Body of pancreas (tissue), 4 donors: Measurements from ENCODE around the gene EPDR1. TPM values are rescaled to one million over a fixed set of nuclear protein-coding genes. Genes with fewer than 3 reads are reported as not detected.
A peak's percentile ranks its signal among the peaks of the same experiment; 100 is the strongest.

Experiments
- ATAC-seq: fragments of 150-250 bp; one replicate; pipeline ENCODE4 v1.9.1; 2016
- DNase-seq, 4 donors: peaks; one replicate each; pipeline ENCODE4 v3.0.0-alpha.2; 2019
- H3K27ac ChIP-seq, 4 donors: fragments of 200-600 bp; sonication (generic); 1 replicate in 3 of 4; 2 replicates in 1 of 4; pipeline versions ENCODE4 v1.5.1 to v1.6.1; 2016 to 2019; ENCODE audit warnings: mild to moderate bottlenecking in 1 of 4, mixed read lengths in 1 of 4, moderate library complexity in 1 of 4
- H3K27me3 ChIP-seq, 2 donors: fragments of 200-600 bp; sonication (generic); one replicate each; pipeline ENCODE4 v1.6.0; 2016; ENCODE audit warnings: mild to moderate bottlenecking in 1 of 2
- H3K36me3 ChIP-seq, 2 donors: fragments of 200-600 bp; sonication (generic); replicated peaks in 1 of 2; 2 replicates each; pipeline ENCODE4 v1.5.1; 2016; ENCODE audit warnings: low read depth in 2 of 2; ENCODE audit not compliant: insufficient read depth in 1 of 2
- H3K4me1 ChIP-seq: fragments of 200-600 bp; sonication (generic); one replicate; pipeline ENCODE4 v1.6.0; 2016
- H3K4me3 ChIP-seq, 2 donors: fragments of 200-600 bp; sonication (generic); 1 replicate in 1 of 2; 2 replicates in 1 of 2; pipeline ENCODE4 v1.5.1; 2016 to 2019
- H3K9me3 ChIP-seq, 3 donors: fragments of 200-600 bp; sonication (generic); 1 replicate in 2 of 3; 2 replicates in 1 of 3; pipeline ENCODE4 v1.5.1; 2016
- CTCF ChIP-seq, 7 experiments: fragments of 450-650 bp in 4 of 7; fragments of 200-600 bp in 3 of 7; sonication (generic) in 3 of 7; IDR thresholded peaks; one replicate each; pipeline ENCODE4 v1.5.1; 2016 to 2019; ENCODE audit warnings: antibody characterized with exemption in 7 of 7
- POLR2A ChIP-seq, 3 donors: fragments of 450-650 bp; IDR thresholded peaks; one replicate each; pipeline ENCODE4 v1.6.1; 2016; ENCODE audit warnings: antibody characterized with exemption in 3 of 3, mild to moderate bottlenecking in 2 of 3
- WGBS, 2 donors: methylation state at CpG; one replicate each; pipeline ENCODE4 v1.1.5; 2017; 5-methylcytosine and 5-hydroxymethylcytosine counted together
- intact Hi-C: fragments of 100-400 bp; cut with DNase I; formaldehyde crosslinking; loops from one replicate; pipeline ENCODE4 v1.15.1; 2023
- total RNA-seq, 2 donors: library from RNA; depleted of rRNA; stranded (reverse); fragments of >200 nt; gene quantifications; one replicate each; pipeline ENCODE4 v1.1.0, GENCODE V29; 2016

Gene EPDR1
- 10 to 100 TPM; 17.6 to 24.7 TPM for total RNA-seq

GRCh38 chr7:37920305-37920848 lies at the start of gene EPDR1:
TSS of gene EPDR1 (plus strand) at chr7:37920640. CDS start at chr7:37920940, 300 bp downstream.
- intact Hi-C loops = no loop called here
- H3K4me1 ChIP-seq = peaks cover 51% of the 10 kb centered on the region
- TF ChIP-seq POLR2A (IDR thresholded peaks at IDR 0.05) (peak; percentile 51 to 88 (median 87)), CTCF (IDR thresholded peaks at IDR 0.05) (peak in 6 of 7 experiments; percentile 26 to 73 (median 58))
- H3K9me3 ChIP-seq = no peaks in the 10 kb centered on the region
- DNase-seq = peak; percentile 75 to 87 (median 84)
- peak; percentile 82 for ATAC-seq
- H3K27ac ChIP-seq = peak within 1 kb of the TSS; percentile 91 to 96 (median 93)
- H3K4me3 ChIP-seq = peak within 1 kb of the TSS; percentile 74 to 93
- H3K36me3 ChIP-seq = no peaks in the 10 kb centered on the region
- peaks cover 0 to 3% of the 10 kb centered on the region in 2 donors for H3K27me3 ChIP-seq
- WGBS, 2 donors = 9 to 21% methylated on average over 9 to 22 of the region's 22 CpGs

DNA sequence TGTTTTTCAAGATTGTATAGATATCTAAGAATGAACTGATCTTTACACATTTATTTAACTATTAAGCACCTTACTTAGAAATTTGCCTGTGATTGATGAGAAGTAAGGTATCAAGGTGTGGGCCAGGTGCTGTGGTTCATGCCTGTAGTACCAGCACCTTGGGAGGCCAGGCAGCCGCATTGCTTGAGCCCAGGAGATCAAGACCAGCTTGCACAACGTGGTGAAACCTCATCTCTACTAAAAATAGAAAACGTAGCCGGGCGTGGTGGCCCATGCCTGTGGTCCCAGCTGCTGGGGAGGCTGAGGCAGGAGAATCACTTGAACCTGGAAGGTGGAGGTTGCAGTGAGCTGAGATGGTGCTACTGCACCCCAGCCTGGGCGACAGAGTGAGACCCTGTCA lies 38.4 kb upstream of the EPDR1 start:
- DNase-seq (no peak), ATAC-seq (no peak)
- intact Hi-C loops = no loop called here
- no peaks in the 10 kb centered on the region for H3K9me3 ChIP-seq
- H3K27me3 ChIP-seq = no peaks in the 10 kb centered on the region
- no peak overlapping the region for H3K27ac ChIP-seq
- no peaks in the 10 kb centered on the region for H3K36me3 ChIP-seq
- WGBS, 2 donors = 70 to 76% methylated on average over 5 to 6 of the region's 6 CpGs
- TF ChIP-seq POLR2A (IDR thresholded peaks at IDR 0.05) (no peak), CTCF (IDR thresholded peaks at IDR 0.05) (no peak)
- no peaks in the 10 kb centered on the region for H3K4me1 ChIP-seq
- no peak overlapping the region for H3K4me3 ChIP-seq

DNA sequence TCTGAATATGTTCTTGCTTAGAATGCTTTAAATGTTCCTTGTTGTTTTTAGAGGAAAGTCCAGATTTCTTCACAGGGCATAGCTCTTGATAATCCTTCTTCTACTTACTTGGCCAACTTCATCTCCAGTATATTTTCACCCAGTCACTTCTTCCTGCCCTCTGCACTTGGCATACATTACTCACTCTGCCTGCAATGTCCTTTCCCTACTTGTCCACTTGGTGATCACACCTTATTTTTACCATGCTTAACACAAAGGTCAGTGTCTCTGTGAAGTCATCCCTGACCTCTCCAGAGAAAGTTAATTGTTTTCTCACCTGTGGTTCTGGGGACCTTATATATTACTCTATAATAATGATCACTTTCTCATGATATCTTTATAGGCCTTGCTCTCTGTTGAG lies 27.1 kb upstream of the EPDR1 start:
- no peak overlapping the region for H3K4me3 ChIP-seq
- DNase-seq = no peak
- H3K27ac ChIP-seq = no peak overlapping the region
- no peak for ATAC-seq
- TF ChIP-seq POLR2A (IDR thresholded peaks at IDR 0.05) = no peak
- TF ChIP-seq CTCF (IDR thresholded peaks at IDR 0.05) = no peak
- H3K27me3 ChIP-seq = no peaks in the 10 kb centered on the region
- H3K9me3 ChIP-seq = no peaks in the 10 kb centered on the region
- H3K4me1 ChIP-seq = no peaks in the 10 kb centered on the region
- intact Hi-C loops = no loop called here
- no peaks in the 10 kb centered on the region for H3K36me3 ChIP-seq

- Histone ChIP-seq H3K27ac (no peak overlapping the region), H3K36me3 (no peaks in the 10 kb centered on the region), H3K4me1 (no peaks in the 10 kb centered on the region), H3K4me3 (no peak overlapping the region), H3K9me3 (no peaks in the 10 kb centered on the region), H3K27me3 (no peaks in the 10 kb centered on the region)
- DNase-seq = no peak
- no peak for ATAC-seq
- 90 to 95% methylated on average over 3 of the region's 3 CpGs for WGBS, 2 donors
- no peak for TF ChIP-seq CTCF (IDR thresholded peaks at IDR 0.05)
- TF ChIP-seq POLR2A (IDR thresholded peaks at IDR 0.05) = no peak
- intact Hi-C loops = no loop called here
These were observed 25.8 kb upstream of the EPDR1 start for GRCh38 chr7:37894671-37895070.

DNA sequence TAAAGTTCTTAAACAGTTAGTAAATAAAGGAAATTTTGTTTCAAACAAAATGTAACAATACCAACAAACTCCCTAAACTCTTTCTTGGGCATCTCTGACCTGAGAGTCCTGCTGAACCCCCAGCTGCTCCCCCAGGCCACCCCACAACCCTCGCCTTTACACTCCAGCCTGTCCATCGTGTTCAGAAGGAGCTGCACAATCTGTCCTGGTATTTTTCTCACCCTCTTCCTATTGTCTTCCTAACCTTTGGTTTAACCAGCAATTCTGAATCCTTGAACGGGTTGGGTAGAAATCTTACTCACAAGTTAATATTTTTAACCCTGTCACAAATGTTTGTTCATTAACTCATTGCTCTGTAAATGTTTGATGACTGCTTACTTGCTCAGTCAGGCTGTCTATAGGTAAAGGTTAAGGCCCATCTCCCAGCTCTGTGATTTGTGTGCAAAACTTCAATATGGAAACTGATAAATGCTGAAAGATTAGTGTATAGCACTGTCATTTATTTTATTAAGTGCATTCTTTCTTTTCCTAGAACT lies 20.7 kb upstream of the EPDR1 start:
- no peaks in the 10 kb centered on the region for H3K36me3 ChIP-seq
- peaks cover 3% of the 10 kb centered on the region for H3K4me1 ChIP-seq
- H3K27me3 ChIP-seq = no peaks in the 10 kb centered on the region
- no peak for ATAC-seq
- intact Hi-C loops = loop anchor here (5.0 kb wide), 1 partner anchor 328 kb away; no protein-coding TSS in a partner anchor
- 22 to 38% methylated on average over 3 of the region's 3 CpGs for WGBS, 2 donors
- TF ChIP-seq CTCF (IDR thresholded peaks at IDR 0.05) (no peak), POLR2A (IDR thresholded peaks at IDR 0.05) (no peak)
- H3K4me3 ChIP-seq = no peak overlapping the region
- no peaks in the 10 kb centered on the region for H3K9me3 ChIP-seq
- no peak overlapping the region for H3K27ac ChIP-seq
- DNase-seq = no peak
